Activated CD8-positive, alpha-beta memory T cell treated with anti-CD3 and anti-CD28 coated beads for 48 hours (primary cell): ENCODE data around the gene PLXNA2.
A peak's percentile ranks its signal among the peaks of the same experiment; 100 is the strongest.

Experiments
- DNase-seq, 3 experiments: peaks; one replicate each; pipeline ENCODE4 v3.0.0-alpha.2; 2020; ENCODE audit warnings: low read depth in 2 of 3, low spot score in 2 of 3

Gene PLXNA2

GRCh38 chr1:208243967-208244916 is at the start of gene PLXNA2:
Gene PLXNA2, minus strand, starts transcription at chr1:208244384. Its CDS starts 26,462 bp downstream, at chr1:208217922.
- peak in 1 of 3 experiments; percentile 19 for DNase-seq

GRCh38 chr1:208292908-208293307 is 48.7 kb upstream of the PLXNA2 start:
- DNase-seq = no peak

- DNase-seq = no peak
Observed at GRCh38 chr1:208291923-208292711, 47.9 kb upstream of the PLXNA2 start.

GRCh38 chr1:208291129-208291528 is 46.9 kb upstream of the PLXNA2 start:
- DNase-seq = no peak

- DNase-seq = no peak
Observed at GRCh38 chr1:208289716-208290115, 45.5 kb upstream of the PLXNA2 start.

GRCh38 chr1:208288495-208288894 is 44.3 kb upstream of the PLXNA2 start:
- DNase-seq = no peak

- DNase-seq = no peak
Observed at GRCh38 chr1:208280681-208281450, 36.7 kb upstream of the PLXNA2 start.

GRCh38 chr1:208279826-208280588 is 35.8 kb upstream of the PLXNA2 start:
- DNase-seq = no peak

- no peak for DNase-seq
Observed at GRCh38 chr1:208278638-208279037, 34.5 kb upstream of the PLXNA2 start.

- DNase-seq = no peak
Observed at GRCh38 chr1:208276757-208277435, 32.7 kb upstream of the PLXNA2 start.

- DNase-seq = no peak
Observed at GRCh38 chr1:208275083-208275482, 30.9 kb upstream of the PLXNA2 start.

GRCh38 chr1:208273386-208274017 is 29.3 kb upstream of the PLXNA2 start:
- DNase-seq = no peak

- no peak for DNase-seq
Observed at GRCh38 chr1:208272713-208273112, 28.5 kb upstream of the PLXNA2 start.

- no peak for DNase-seq
Observed at GRCh38 chr1:208272311-208272710, 28.1 kb upstream of the PLXNA2 start.

GRCh38 chr1:208271236-208271635 is 27.1 kb upstream of the PLXNA2 start:
- DNase-seq = no peak

- no peak for DNase-seq
Observed at GRCh38 chr1:208270651-208271141, 26.5 kb upstream of the PLXNA2 start.

- DNase-seq = no peak
Observed at GRCh38 chr1:208269338-208269666, 25.1 kb upstream of the PLXNA2 start.

- no peak for DNase-seq
Observed at GRCh38 chr1:208268541-208269337, 24.6 kb upstream of the PLXNA2 start.

GRCh38 chr1:208265525-208265924 is 21.3 kb upstream of the PLXNA2 start:
- no peak for DNase-seq
